GM19193 (cell line): ENCODE measurements around the gene KLHL25.

Source experiments
- POLR2A ChIP-seq: IDR thresholded peaks from 4 replicates; pipeline ENCODE4 v1.6.1; 2011; ENCODE audit not compliant: insufficient read depth, insufficient read length; ENCODE audit errors: extremely low read depth

KLHL25 gene

DNA sequence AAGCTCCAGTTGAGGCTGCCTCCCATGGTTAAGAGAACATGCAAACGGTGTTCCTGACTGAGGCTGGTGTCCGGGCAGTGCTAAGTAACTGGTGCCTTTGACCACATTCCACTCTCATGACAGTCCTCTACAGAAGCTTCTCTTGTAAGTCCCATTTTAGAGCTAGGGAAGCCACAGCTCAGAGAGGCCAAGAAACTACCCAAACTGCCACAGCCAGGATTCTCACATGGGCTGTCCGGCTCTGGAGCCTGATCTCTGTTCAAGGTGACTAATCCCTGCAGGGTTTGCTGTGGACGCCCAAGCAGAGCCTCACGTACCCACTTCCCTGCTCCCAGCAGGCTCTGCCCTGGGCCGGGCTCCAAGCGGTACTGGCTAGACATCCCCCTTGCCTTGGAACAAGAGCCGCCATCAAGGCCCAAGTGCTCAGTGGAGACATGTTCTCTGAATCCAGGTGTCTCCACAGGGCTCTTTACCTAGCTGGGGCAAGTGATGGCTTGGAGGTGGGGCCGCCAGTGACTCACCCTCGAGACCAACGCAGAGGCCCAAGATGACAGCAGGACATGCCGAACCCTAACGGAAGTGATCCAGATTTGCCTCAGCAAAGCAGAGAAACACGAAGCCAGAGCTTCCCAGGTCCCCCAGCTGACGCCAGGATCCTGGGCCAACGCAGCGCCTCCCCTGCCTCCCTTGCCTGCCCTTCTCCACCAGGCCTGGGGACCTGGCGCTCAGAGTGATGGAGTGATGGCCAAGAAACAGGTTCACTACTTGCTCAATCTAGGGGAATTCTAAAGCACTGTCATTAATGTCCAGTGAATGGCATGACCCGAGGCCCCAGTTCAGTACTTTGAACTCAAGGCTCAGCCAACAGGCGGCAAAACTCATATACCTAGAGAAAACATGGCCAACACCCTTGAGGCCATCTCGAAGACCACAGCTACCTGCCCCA is 24.4 kb downstream of the KLHL25 start:
- no peak for TF ChIP-seq POLR2A

GRCh38 chr15:85769182-85769900 is 25.4 kb downstream of the KLHL25 start:
- TF ChIP-seq POLR2A, result no peak

- TF ChIP-seq POLR2A, result no peak
Observed at GRCh38 chr15:85768595-85769168, 26.0 kb downstream of the KLHL25 start.

- TF ChIP-seq POLR2A, result no peak
Observed at GRCh38 chr15:85767785-85768529, 26.8 kb downstream of the KLHL25 start.

GRCh38 chr15:85766001-85766831 is 28.5 kb downstream of the KLHL25 start:
- TF ChIP-seq POLR2A, result no peak

- no peak for TF ChIP-seq POLR2A
Observed at GRCh38 chr15:85764649-85765277, 30.0 kb downstream of the KLHL25 start.

DNA sequence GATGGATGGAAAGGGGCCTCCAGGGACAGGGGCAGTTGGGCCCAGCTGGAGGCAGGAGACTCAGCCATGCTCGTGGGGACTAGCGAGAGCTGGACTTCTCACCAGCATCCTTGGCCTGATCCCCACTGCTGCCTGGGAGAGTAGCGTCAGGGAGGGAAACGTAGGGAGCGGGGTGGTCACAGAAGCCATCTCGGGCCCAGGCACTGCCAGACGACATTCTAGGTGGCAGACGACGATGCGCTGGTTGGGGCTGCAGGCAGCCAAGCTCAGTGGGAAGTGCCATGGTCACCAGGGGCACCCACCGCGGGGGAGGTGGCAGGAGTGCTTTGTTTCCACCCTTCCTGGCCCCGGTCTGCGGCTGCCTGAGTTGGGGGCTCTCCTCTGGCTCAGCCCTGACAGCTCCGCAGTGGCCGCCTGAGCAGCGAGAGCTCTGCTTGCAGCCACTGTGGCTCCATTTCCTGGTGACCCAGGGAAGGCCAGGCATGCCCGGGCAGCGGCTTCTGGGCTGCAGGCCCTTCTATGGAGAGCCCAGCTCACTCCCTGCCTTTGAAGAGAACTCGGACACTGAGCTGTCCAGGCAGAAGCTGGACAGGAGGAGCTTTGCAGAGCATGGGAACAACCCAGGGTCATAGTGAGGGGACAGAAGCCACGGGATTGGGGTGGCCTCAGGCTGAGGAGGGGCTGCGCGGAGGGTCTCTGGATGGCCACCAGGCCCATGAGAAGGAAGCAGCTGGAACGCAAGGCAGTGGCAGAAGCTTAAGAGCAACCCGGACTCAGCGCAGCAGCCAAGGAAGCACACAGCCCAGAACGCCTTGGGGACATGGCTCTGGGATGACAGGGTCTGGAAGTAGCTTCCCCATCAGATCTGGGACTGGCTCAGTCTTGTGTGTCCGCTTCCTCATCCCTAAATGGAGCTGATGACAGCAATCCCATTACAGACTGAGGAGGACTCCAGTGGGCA is 30.8 kb downstream of the KLHL25 start:
- no peak for TF ChIP-seq POLR2A

- no peak for TF ChIP-seq POLR2A
Observed at GRCh38 chr15:85763157-85763556, 31.6 kb downstream of the KLHL25 start.

GRCh38 chr15:85762756-85763127 is 32.0 kb downstream of the KLHL25 start:
- TF ChIP-seq POLR2A, result no peak

- no peak for TF ChIP-seq POLR2A
Observed at GRCh38 chr15:85762039-85762755, 32.5 kb downstream of the KLHL25 start.

DNA sequence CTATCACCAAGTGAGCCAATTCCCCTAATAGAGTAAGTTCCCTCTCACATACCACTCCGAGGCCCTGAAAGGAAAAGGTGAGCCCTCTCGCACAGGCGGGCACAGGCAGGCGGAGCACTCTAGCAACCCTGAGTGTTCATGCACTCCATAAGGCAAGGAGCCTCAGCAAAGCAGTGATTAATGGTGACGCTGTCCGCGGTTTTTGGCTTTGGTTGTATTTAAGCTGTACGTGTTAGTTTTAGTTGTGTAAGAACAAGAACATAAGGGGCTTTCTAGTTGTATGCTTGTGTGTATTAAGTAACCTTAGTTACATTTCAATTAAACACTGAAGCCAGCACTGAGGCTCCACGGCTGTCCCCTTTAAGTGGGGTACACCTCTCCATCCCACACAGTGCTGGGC is 33.1 kb downstream of the KLHL25 start:
- TF ChIP-seq POLR2A, result no peak

- TF ChIP-seq POLR2A, result no peak
Observed at GRCh38 chr15:85760531-85761371, 34.0 kb downstream of the KLHL25 start.

DNA sequence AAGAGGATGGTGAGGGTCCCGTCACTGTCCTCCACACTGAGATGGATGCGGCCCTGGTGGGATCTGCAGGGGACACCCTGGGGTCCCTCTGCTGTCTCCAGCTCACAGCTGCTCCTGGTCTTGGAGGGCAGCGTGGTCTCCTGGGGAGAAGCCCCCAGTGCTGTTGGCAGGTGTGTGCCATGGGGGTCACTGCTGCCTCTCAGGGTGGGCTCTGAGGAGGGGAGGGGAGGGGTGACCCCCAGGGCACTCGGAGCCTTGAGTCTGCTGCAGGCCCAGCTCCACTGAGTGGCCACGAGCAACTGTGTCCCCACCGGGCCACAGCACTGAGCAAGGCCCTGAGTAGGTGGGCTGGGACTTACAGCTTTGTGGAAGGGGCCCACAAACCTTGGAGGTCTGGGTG is 34.7 kb downstream of the KLHL25 start:
- no peak for TF ChIP-seq POLR2A
